Ishikawa (cell line): ENCODE data around the gene VEPH1.

Source experiments
- CEBPB ChIP-seq: IDR thresholded peaks from 2 replicates; pipeline ENCODE4 v1.6.1; 2012
- CREB1 ChIP-seq: IDR thresholded peaks from 2 replicates; pipeline ENCODE4 v1.6.1; 2012; ENCODE audit warnings: low read depth
- EGR1 ChIP-seq: IDR thresholded peaks from 2 replicates; pipeline ENCODE4 v1.6.1; 2012
- EP300 ChIP-seq: IDR thresholded peaks from 2 replicates; pipeline ENCODE4 v1.6.1; 2012; ENCODE audit warnings: borderline replicate concordance
- FOXM1 ChIP-seq: IDR thresholded peaks from 2 replicates; pipeline ENCODE4 v1.6.1; 2012; ENCODE audit warnings: low read depth, borderline replicate concordance
- NFIC ChIP-seq: IDR thresholded peaks from 2 replicates; pipeline ENCODE4 v1.6.1; 2012
- RAD21 ChIP-seq: IDR thresholded peaks from 2 replicates; pipeline ENCODE4 v1.6.1; 2012; ENCODE audit warnings: low read depth
- TAF1 ChIP-seq: IDR thresholded peaks from 2 replicates; pipeline ENCODE4 v1.6.1; 2012; ENCODE audit warnings: low read depth, mild to moderate bottlenecking
- TCF12 ChIP-seq: IDR thresholded peaks from 2 replicates; pipeline ENCODE4 v1.6.1; 2012; ENCODE audit warnings: low read depth
- TEAD4 ChIP-seq: IDR thresholded peaks from 2 replicates; pipeline ENCODE4 v1.6.1; 2012
- YY1 ChIP-seq: IDR thresholded peaks from 2 replicates; pipeline ENCODE4 v1.6.1; 2012; ENCODE audit warnings: low read depth
- ZBTB7A ChIP-seq: IDR thresholded peaks from 2 replicates; pipeline ENCODE4 v1.6.1; 2012; ENCODE audit warnings: low read depth
- TF ChIP-seq, protein P1 (sequence below): IDR thresholded peaks from 2 replicates; pipeline ENCODE4 v1.6.1; 2012
- TF ChIP-seq, protein P2 (sequence below): IDR thresholded peaks from 2 replicates; pipeline ENCODE4 v1.6.1; 2012; ENCODE audit warnings: low read depth, mild to moderate bottlenecking
- TF ChIP-seq, protein P3 (sequence below): IDR thresholded peaks from 2 replicates; pipeline ENCODE4 v1.6.1; 2012

Gene VEPH1

DNA sequence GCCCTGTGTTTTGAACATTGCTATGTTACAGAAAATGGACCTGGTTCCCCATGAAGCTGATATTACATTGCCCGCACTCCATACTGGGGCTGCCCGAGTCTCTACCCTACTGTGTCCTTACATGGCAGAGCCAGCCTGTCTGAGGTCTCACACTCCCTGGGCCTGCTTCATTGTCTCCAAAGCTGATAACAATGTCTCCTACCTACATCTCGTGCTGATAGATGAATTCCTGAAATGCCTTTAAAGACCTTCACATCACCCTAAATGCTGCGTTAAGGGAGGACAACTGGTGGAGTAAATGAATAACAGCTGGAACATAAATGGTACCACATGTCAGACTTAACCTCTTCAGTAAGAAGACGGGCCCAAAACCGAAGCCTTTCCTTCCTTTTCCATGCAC is 129.4 kb downstream of the VEPH1 start:
- TF ChIP-seq RAD21, result no peak
- TF ChIP-seq, protein P1, sequence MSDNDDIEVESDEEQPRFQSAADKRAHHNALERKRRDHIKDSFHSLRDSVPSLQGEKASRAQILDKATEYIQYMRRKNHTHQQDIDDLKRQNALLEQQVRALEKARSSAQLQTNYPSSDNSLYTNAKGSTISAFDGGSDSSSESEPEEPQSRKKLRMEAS, result no peak
- TF ChIP-seq ZBTB7A, result no peak
- TF ChIP-seq CEBPB, result no peak
- TF ChIP-seq TEAD4, result no peak

DNA sequence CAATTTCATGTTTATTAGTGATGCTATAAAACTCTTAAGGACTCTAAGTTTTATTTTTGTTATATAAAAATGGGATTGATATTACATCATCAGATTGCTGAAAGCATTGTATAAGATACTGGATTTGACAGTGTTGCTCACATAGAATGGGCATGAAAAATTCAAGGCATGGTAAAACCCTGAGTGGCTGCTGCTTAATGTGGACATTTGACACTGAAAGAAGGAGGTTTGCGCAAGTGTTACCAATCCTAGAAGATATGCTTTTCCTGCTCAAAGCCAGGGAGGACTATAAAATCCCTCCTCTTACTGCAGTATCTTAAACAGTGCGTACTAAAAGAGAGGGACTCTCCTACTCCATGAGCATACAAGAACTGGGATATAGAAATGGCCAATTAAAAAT is 132.3 kb downstream of the VEPH1 start:
- TF ChIP-seq, protein P2, sequence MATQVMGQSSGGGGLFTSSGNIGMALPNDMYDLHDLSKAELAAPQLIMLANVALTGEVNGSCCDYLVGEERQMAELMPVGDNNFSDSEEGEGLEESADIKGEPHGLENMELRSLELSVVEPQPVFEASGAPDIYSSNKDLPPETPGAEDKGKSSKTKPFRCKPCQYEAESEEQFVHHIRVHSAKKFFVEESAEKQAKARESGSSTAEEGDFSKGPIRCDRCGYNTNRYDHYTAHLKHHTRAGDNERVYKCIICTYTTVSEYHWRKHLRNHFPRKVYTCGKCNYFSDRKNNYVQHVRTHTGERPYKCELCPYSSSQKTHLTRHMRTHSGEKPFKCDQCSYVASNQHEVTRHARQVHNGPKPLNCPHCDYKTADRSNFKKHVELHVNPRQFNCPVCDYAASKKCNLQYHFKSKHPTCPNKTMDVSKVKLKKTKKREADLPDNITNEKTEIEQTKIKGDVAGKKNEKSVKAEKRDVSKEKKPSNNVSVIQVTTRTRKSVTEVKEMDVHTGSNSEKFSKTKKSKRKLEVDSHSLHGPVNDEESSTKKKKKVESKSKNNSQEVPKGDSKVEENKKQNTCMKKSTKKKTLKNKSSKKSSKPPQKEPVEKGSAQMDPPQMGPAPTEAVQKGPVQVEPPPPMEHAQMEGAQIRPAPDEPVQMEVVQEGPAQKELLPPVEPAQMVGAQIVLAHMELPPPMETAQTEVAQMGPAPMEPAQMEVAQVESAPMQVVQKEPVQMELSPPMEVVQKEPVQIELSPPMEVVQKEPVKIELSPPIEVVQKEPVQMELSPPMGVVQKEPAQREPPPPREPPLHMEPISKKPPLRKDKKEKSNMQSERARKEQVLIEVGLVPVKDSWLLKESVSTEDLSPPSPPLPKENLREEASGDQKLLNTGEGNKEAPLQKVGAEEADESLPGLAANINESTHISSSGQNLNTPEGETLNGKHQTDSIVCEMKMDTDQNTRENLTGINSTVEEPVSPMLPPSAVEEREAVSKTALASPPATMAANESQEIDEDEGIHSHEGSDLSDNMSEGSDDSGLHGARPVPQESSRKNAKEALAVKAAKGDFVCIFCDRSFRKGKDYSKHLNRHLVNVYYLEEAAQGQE, result no peak
- no peak for TF ChIP-seq TCF12
- no peak for TF ChIP-seq TEAD4
- TF ChIP-seq RAD21, result no peak
- TF ChIP-seq EGR1, result no peak
- TF ChIP-seq CEBPB, result no peak
- TF ChIP-seq NFIC, result no peak
- no peak for TF ChIP-seq EP300
- no peak for TF ChIP-seq FOXM1
- no peak for TF ChIP-seq YY1
- TF ChIP-seq, protein P1, result no peak
- no peak for TF ChIP-seq TAF1
- TF ChIP-seq, protein P3, sequence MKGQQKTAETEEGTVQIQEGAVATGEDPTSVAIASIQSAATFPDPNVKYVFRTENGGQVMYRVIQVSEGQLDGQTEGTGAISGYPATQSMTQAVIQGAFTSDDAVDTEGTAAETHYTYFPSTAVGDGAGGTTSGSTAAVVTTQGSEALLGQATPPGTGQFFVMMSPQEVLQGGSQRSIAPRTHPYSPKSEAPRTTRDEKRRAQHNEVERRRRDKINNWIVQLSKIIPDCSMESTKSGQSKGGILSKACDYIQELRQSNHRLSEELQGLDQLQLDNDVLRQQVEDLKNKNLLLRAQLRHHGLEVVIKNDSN, result no peak
- no peak for TF ChIP-seq ZBTB7A
- TF ChIP-seq CREB1, result no peak

DNA sequence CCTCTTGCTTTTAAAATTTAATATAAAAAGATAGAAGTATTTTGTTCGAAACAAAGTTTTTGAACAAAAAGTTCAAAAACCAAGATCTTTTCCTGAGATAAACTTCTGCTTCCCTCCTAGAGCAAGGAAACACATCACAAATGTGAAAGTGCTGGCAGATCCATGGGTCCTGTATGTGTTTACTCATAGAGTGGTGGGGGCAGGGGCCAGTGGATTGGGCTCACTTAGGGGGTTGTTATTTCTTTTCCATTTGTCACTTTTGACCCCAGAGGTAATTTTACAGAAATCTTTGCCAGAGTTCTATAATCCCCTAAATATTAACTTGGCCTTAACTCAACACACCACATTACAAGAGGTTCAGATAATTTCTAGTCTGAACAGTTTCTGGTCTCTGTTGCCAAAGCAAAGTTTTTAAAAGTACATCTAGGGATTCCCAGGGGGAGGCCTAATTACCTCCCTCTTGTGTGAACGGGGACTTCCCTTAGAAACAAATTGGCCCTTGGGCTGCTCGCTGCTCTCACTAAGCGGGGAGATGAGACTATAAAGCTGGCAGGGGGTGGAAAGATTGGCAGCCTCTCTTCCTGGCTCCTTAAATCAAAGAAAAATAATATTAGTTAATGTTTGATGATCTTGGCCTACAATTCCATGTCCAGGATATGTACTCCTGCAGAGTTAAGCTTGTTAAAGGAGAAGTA is 133.3 kb downstream of the VEPH1 start:
- no peak for TF ChIP-seq ZBTB7A

DNA sequence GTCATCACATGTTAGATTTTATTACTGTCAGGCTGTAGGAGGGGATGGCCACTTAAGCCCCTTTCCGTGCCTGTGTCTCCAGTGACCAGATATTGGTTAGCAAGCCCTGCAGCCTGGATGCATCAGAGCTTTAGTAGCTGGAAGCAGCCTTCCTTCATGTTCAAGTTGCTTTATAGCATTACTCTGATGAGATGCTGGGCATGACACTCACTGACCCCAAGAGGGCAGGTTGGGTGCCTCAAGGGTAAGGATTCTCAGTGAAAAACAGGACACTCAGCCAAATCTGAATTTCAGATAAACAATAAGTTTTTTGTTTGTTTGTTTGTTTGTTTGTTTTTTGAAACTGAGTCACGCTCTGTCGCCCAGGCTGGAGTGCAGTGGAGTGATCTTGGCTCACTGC is 135.0 kb downstream of the VEPH1 start:
- TF ChIP-seq FOXM1, result no peak
- TF ChIP-seq TCF12, result no peak
- no peak for TF ChIP-seq CREB1
- no peak for TF ChIP-seq EGR1
- no peak for TF ChIP-seq ZBTB7A
- TF ChIP-seq TAF1, result no peak
- no peak for TF ChIP-seq CEBPB
- TF ChIP-seq, protein P3, result no peak
- no peak for TF ChIP-seq NFIC
- TF ChIP-seq RAD21, result no peak
- TF ChIP-seq, protein P2, result no peak
- TF ChIP-seq YY1, result no peak
- TF ChIP-seq EP300, result no peak
- TF ChIP-seq, protein P1, result no peak
- no peak for TF ChIP-seq TEAD4

DNA sequence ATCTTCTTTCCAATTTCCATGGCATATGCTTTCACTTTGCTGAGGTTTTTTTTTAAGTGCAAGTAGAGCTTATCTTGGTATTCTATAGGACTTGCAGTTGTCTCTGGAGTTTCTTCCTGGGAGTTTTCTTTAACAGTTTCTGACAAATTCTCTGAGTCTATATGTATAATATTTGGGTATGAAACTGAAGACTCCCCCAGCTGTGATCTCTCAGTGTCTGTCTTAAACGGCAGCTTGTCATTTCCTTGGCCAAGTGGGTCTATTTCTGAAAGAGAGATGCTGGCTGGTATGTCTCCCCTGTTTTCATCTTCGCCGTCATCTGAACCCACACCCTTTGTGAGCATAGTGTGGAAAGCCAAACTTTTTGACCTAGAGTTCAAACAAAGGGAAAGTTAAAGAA is 139.8 kb downstream of the VEPH1 start:
- TF ChIP-seq EP300 (no peak), ZBTB7A (no peak), FOXM1 (no peak), RAD21 (no peak), CEBPB (no peak), YY1 (no peak), TEAD4 (no peak), CREB1 (no peak), EGR1 (no peak), NFIC (no peak), TAF1 (no peak), TCF12 (no peak)
- TF ChIP-seq, protein P2, result no peak
- TF ChIP-seq, protein P1, result no peak
- TF ChIP-seq, protein P3, result no peak
